K562 treated with DMSO at 1 percent for 48 hours (cell line): ENCODE measurements around the gene LPCAT3. TPM values are rescaled to one million over a fixed set of nuclear protein-coding genes. Genes with fewer than 3 reads are reported as not detected.

Experiments used
- total RNA-seq: library from RNA; unstranded; fragments of 300-600 nt; gene quantifications from 2 replicates; pipeline ENCODE4 v1.2.3, GENCODE V29; 2022; ENCODE audit warnings: low replicate concordance; ENCODE audit errors: extremely low read depth

Gene LPCAT3
- not detected in 2 replicates for total RNA-seq

GRCh38 chr12:7018350-7019042 lies at the start of gene LPCAT3:
Gene LPCAT3 (minus strand): TSS chr12:7018476. CDS start chr12:7018424, 52 bp downstream.

GRCh38 chr12:7060353-7060954 lies 42.2 kb upstream of the LPCAT3 start, which contains the start of gene C1S:
Gene C1S (plus strand): TSS chr12:7060718. CDS start chr12:7061913, 1,195 bp downstream.

GRCh38 chr12:6950811-6951540 lies 67.3 kb downstream of the LPCAT3 start, which contains the start of gene PTPN6:
Gene PTPN6 (plus strand): TSS chr12:6951356. CDS start chr12:6951513, 157 bp downstream.

GRCh38 chr12:6943722-6944380 lies 74.4 kb downstream of the LPCAT3 start, which contains the start of the genes C12orf57 and RNU7-1:
Gene C12orf57 (plus strand): TSS chr12:6944022. CDS start chr12:6944122, 100 bp downstream.
Gene RNU7-1 (plus strand): TSS chr12:6943816.

GRCh38 chr12:6927379-6928021 lies 90.8 kb downstream of the LPCAT3 start, which contains the start of gene ATN1:
Gene ATN1 (plus strand): TSS chr12:6927959. CDS start chr12:6934002, 6,043 bp downstream.

Other genes starting within 250 kb of the LPCAT3 start
- gene LAG3, start 246.0 kb downstream of the LPCAT3 start, total RNA-seq, result not detected in 2 replicates
- not detected in 2 replicates for gene CD4, start 228.9 kb downstream of the LPCAT3 start, total RNA-seq
- gene GPR162, start 196.7 kb downstream of the LPCAT3 start, total RNA-seq, result not detected in 2 replicates
- not detected in 2 replicates for gene P3H3, start 190.1 kb downstream of the LPCAT3 start, total RNA-seq
- gene GNB3, start 177.6 kb downstream of the LPCAT3 start, total RNA-seq, result not detected in 2 replicates
- not detected in 2 replicates for gene CDCA3, start 167.2 kb downstream of the LPCAT3 start, total RNA-seq
- 152 TPM in 1 of 2 replicates, not detected in the other for gene USP5, start 166.3 kb downstream of the LPCAT3 start, total RNA-seq
- 376 TPM in 1 of 2 replicates, not detected in the other for gene TPI1, start 150.9 kb downstream of the LPCAT3 start, total RNA-seq
- gene SPSB2, start 145.2 kb downstream of the LPCAT3 start, total RNA-seq, result not detected in 2 replicates
- not detected in 2 replicates for gene LRRC23, start 113.7 kb downstream of the LPCAT3 start, total RNA-seq
- gene ENO2, start 103.9 kb downstream of the LPCAT3 start, total RNA-seq, result not detected in 2 replicates
- not detected in 2 replicates for gene ATN1, start 90.5 kb downstream of the LPCAT3 start, total RNA-seq
- not detected in 2 replicates for gene RNU7-1, start 74.7 kb downstream of the LPCAT3 start, total RNA-seq
- not detected in 2 replicates for gene C12orf57, start 74.5 kb downstream of the LPCAT3 start, total RNA-seq
- gene PTPN6, start 67.1 kb downstream of the LPCAT3 start, total RNA-seq, result not detected in 2 replicates
- not detected in 2 replicates for gene PHB2, start 47.8 kb downstream of the LPCAT3 start, total RNA-seq
- gene EMG1, start 47.6 kb downstream of the LPCAT3 start, total RNA-seq, result not detected in 2 replicates
- gene C1S, start 42.2 kb upstream of the LPCAT3 start, total RNA-seq, result not detected in 2 replicates
- not detected in 2 replicates for gene C1R, start 74.0 kb upstream of the LPCAT3 start, total RNA-seq
- gene C1RL, start 90.7 kb upstream of the LPCAT3 start, total RNA-seq, result not detected in 2 replicates
- not detected in 2 replicates for gene RBP5, start 110.4 kb upstream of the LPCAT3 start, total RNA-seq
- gene CLSTN3, start 111.9 kb upstream of the LPCAT3 start, total RNA-seq, result not detected in 2 replicates
- not detected in 2 replicates for gene PEX5, start 171.2 kb upstream of the LPCAT3 start, total RNA-seq